K562 (cell line): ENCODE results near the gene OIT3. TPM values are rescaled to one million over a fixed set of nuclear protein-coding genes. Genes with fewer than 3 reads are reported as not detected.
A peak's percentile ranks its signal among the peaks of the same experiment; 100 is the strongest.

ENCODE experiments used
- CREM ChIP-seq: IDR thresholded peaks from 2 replicates; pipeline ENCODE4 v1.6.1; 2014; ENCODE audit warnings: antibody characterized with exemption, low read depth
- E2F3 ChIP-seq: fragments of 250-450 bp; sonication (Bioruptor Pico); IDR thresholded peaks from 2 replicates; pipeline ENCODE4 v1.4.0; 2020; ENCODE audit warnings: mild to moderate bottlenecking
- HCFC1 ChIP-seq: IDR thresholded peaks from 2 replicates; pipeline ENCODE4 v1.6.1; 2012; ENCODE audit warnings: low read depth, low read length, improper control_type of control experiment
- HMG20A ChIP-seq: fragments of 450-650 bp; formaldehyde crosslinking; conservative IDR thresholded peaks from 2 replicates; pipeline ENCODE4 v1.4.0; 2020; ENCODE audit warnings: mild to moderate bottlenecking, mixed read lengths
- HMG20B ChIP-seq: fragments of 250-450 bp; sonication (Bioruptor Pico); IDR thresholded peaks from 2 replicates; pipeline ENCODE4 v1.5.0; 2021; ENCODE audit warnings: mild to moderate bottlenecking
- KAT2B ChIP-seq: IDR thresholded peaks from one replicate; pipeline ENCODE4 v1.6.1; 2012; ENCODE audit warnings: low read depth, mild to moderate bottlenecking, control low read depth, inconsistent platforms, low read length, moderate library complexity
- KLF10 ChIP-seq: fragments of 250-450 bp; sonication (Bioruptor Pico); IDR thresholded peaks from 2 replicates; pipeline ENCODE4 v1.6.1; 2021; ENCODE audit warnings: matching md5 sums
- MCM2 ChIP-seq: fragments of 450-650 bp; IDR thresholded peaks from 2 replicates; pipeline ENCODE4 v1.6.1; 2017; ENCODE audit warnings: low read depth, mild to moderate bottlenecking
- NCOR1 ChIP-seq: fragments of 450-650 bp; IDR thresholded peaks from 2 replicates; pipeline ENCODE4 v1.6.1; 2016; ENCODE audit warnings: mild to moderate bottlenecking, moderate library complexity
- PCBP1 ChIP-seq: fragments of 200-400 bp; formaldehyde crosslinking; IDR thresholded peaks from 2 replicates; pipeline ENCODE4 v1.6.1; 2018; ENCODE audit warnings: mild to moderate bottlenecking, low read depth, low read length; ENCODE audit not compliant: poor library complexity, severe bottlenecking
- PRMT5 ChIP-seq: sonication (generic); formaldehyde crosslinking; IDR thresholded peaks from 2 replicates; pipeline ENCODE4 v1.5.0; 2020; ENCODE audit warnings: missing genetic modification reagents
- RHOXF2B ChIP-seq: fragments of 250-450 bp; sonication (Bioruptor Pico); conservative IDR thresholded peaks from 2 replicates; pipeline ENCODE4 v1.5.1; 2021
- SMAD4 ChIP-seq: fragments of 250-450 bp; sonication (Bioruptor Pico); conservative IDR thresholded peaks from 2 replicates; pipeline ENCODE4 v1.8.0; 2021; ENCODE audit warnings: inconsistent platforms, mild to moderate bottlenecking, moderate library complexity
- SPI1 ChIP-seq: IDR thresholded peaks from 2 replicates; pipeline ENCODE4 v1.6.1; 2011; ENCODE audit warnings: low read depth, low read length, control low read depth, borderline replicate concordance
- TAF15 ChIP-seq: fragments of 200-400 bp; formaldehyde crosslinking; IDR thresholded peaks from 2 replicates; pipeline ENCODE4 v1.6.1; 2017; ENCODE audit warnings: mild to moderate bottlenecking, low read depth, low read length, moderate library complexity
- TAF7 ChIP-seq: fragments of 450-650 bp; IDR thresholded peaks from 2 replicates; pipeline ENCODE4 v1.6.1; 2016; ENCODE audit warnings: missing genetic modification characterization, missing compliant biosample characterization
- TCF3 ChIP-seq: sonication (generic); formaldehyde crosslinking; IDR thresholded peaks from 2 replicates; pipeline ENCODE4 v1.4.0; 2020; ENCODE audit warnings: mild to moderate bottlenecking, missing genetic modification reagents
- ZEB2 ChIP-seq: fragments of 450-650 bp; IDR thresholded peaks from 2 replicates; pipeline ENCODE4 v1.6.1; 2016
- ZNF232 ChIP-seq: sonication (generic); formaldehyde crosslinking; IDR thresholded peaks from 2 replicates; pipeline ENCODE4 v1.8.0; 2022; ENCODE audit warnings: mild to moderate bottlenecking, missing genetic modification reagents
- ZNF584 ChIP-seq: fragments of 200-800 bp; sonication (Bioruptor generic); IDR thresholded peaks from 2 replicates; pipeline ENCODE4 v1.6.1; 2016; ENCODE audit warnings: low read depth, mild to moderate bottlenecking, missing genetic modification characterization, missing compliant biosample characterization
- ZNF764 ChIP-seq: fragments of 250-450 bp; sonication (Bioruptor Pico); IDR thresholded peaks from 2 replicates; pipeline ENCODE4 v1.4.0; 2020; ENCODE audit warnings: low read depth, mild to moderate bottlenecking, moderate library complexity
- polyA plus RNA-seq, 8 experiments: library from polyadenylated mRNA; depleted of rRNA in 4 of 8; stranded (reverse) in 5 of 8; unstranded in 3 of 8; fragments of >200 nt; fragmentation: Nextera tagmentation in 2 of 8; fragmentation: Illumina TruSeq in 1 of 8; extraction: Ambion mirVana in 2 of 8; extraction: Trizol in 1 of 8; gene quantifications; 2 replicates each; pipeline versions ENCODE4 v1.2.1 to v1.2.3, GENCODE V29; 2011 to 2014; ENCODE audit warnings: inconsistent platforms in 1 of 8, missing spikeins in 1 of 8
- total RNA-seq, 7 experiments: library from RNA; depleted of rRNA in 6 of 7; stranded (reverse); fragments of >200 nt in 6 of 7; fragmentation: Illumina TruSeq in 2 of 7; extraction: Trizol in 2 of 7; gene quantifications; 2 replicates each; pipeline versions ENCODE4 v1.2.1 to v1.2.3, GENCODE V29; 2011 to 2021; ENCODE audit warnings: low replicate concordance in 1 of 7
- TF ChIP-seq, protein P1 (sequence below): fragments of 150-350 bp; IDR thresholded peaks from 2 replicates; pipeline ENCODE4 v1.6.1; 2014; ENCODE audit warnings: low read depth, mild to moderate bottlenecking, low read length, borderline replicate concordance
- TF ChIP-seq, protein P2 (sequence below): sonication (generic); formaldehyde crosslinking; IDR thresholded peaks from 2 replicates; pipeline ENCODE4 v1.8.0; 2022; ENCODE audit warnings: missing genetic modification reagents, mild to moderate bottlenecking, borderline replicate concordance
- TF ChIP-seq, protein P3 (sequence below): fragments of 250-450 bp; sonication (Bioruptor Pico); IDR thresholded peaks from 2 replicates; pipeline ENCODE4 v1.5.0; 2021; ENCODE audit warnings: mild to moderate bottlenecking, moderate library complexity

Gene OIT3
- total and polyA plus RNA-seq, 9 of the 15 experiments (the other 6 are each of a cell fraction or from before 2014, with no cell fraction given): not detected

DNA sequence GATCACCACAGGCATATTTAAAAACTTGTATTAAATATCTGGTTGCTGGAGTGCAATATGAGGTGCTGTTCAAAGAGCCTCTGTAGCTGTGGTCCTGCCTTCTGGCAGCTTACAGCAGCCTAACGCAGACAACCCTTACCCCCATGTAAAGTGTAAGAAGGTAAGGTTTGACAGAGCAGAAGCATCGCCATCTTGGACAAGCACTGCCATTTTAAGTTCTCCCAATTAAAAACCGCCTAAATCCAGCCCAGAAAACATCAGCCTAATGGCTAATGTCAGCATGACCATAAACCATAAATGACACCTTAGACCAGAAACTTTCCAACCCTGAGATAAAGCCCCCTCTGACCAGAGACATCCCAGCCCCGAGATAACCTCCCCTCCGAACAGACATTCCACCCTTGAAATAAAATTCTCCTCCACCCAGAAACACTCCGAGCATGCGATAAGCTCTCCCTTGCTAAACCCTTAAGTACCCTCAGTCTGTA, 5.3 kb upstream of the OIT3 start (continued):
- no peak for TF ChIP-seq RHOXF2B (CRISPR knock-in tag)
- TF ChIP-seq TCF3: 0 out of 2 replicates have a peak, but pooled peaks have one; percentile 19
- TF ChIP-seq HMG20A (CRISPR knock-in tag): no peak
- 0 out of 2 replicates have a peak, but pooled peaks have one; percentile 56 for TF ChIP-seq KLF10 (CRISPR knock-in tag)
- peak; percentile 74; the same call in 1 of the 2 replicates for TF ChIP-seq ZNF584 (CRISPR knock-in tag)
- no peak; the same call in 1 of the 2 replicates for TF ChIP-seq E2F3 (CRISPR knock-in tag)
- no peak for TF ChIP-seq PCBP1
- no peak for TF ChIP-seq TAF15
- no peak for TF ChIP-seq PRMT5
- TF ChIP-seq TAF7: peak; percentile 65; the same call in 1 of the 2 replicates
- no peak for TF ChIP-seq CREM
- TF ChIP-seq KAT2B: no peak
- TF ChIP-seq HCFC1: no peak
- TF ChIP-seq, protein P1, sequence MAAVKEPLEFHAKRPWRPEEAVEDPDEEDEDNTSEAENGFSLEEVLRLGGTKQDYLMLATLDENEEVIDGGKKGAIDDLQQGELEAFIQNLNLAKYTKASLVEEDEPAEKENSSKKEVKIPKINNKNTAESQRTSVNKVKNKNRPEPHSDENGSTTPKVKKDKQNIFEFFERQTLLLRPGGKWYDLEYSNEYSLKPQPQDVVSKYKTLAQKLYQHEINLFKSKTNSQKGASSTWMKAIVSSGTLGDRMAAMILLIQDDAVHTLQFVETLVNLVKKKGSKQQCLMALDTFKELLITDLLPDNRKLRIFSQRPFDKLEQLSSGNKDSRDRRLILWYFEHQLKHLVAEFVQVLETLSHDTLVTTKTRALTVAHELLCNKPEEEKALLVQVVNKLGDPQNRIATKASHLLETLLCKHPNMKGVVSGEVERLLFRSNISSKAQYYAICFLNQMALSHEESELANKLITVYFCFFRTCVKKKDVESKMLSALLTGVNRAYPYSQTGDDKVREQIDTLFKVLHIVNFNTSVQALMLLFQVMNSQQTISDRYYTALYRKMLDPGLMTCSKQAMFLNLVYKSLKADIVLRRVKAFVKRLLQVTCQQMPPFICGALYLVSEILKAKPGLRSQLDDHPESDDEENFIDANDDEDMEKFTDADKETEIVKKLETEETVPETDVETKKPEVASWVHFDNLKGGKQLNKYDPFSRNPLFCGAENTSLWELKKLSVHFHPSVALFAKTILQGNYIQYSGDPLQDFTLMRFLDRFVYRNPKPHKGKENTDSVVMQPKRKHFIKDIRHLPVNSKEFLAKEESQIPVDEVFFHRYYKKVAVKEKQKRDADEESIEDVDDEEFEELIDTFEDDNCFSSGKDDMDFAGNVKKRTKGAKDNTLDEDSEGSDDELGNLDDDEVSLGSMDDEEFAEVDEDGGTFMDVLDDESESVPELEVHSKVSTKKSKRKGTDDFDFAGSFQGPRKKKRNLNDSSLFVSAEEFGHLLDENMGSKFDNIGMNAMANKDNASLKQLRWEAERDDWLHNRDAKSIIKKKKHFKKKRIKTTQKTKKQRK: no peak
- no peak for TF ChIP-seq SPI1
- no peak for TF ChIP-seq HMG20B (CRISPR knock-in tag)
- peak; percentile 89 for TF ChIP-seq SMAD4 (CRISPR knock-in tag)
- TF ChIP-seq, protein P2, sequence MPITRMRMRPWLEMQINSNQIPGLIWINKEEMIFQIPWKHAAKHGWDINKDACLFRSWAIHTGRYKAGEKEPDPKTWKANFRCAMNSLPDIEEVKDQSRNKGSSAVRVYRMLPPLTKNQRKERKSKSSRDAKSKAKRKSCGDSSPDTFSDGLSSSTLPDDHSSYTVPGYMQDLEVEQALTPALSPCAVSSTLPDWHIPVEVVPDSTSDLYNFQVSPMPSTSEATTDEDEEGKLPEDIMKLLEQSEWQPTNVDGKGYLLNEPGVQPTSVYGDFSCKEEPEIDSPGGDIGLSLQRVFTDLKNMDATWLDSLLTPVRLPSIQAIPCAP (CRISPR knock-in tag): no peak
- no peak for TF ChIP-seq ZNF232 (CRISPR knock-in tag)
- no peak for TF ChIP-seq ZNF764 (CRISPR knock-in tag)
- TF ChIP-seq NCOR1: peak; percentile 56
- TF ChIP-seq, protein P3, sequence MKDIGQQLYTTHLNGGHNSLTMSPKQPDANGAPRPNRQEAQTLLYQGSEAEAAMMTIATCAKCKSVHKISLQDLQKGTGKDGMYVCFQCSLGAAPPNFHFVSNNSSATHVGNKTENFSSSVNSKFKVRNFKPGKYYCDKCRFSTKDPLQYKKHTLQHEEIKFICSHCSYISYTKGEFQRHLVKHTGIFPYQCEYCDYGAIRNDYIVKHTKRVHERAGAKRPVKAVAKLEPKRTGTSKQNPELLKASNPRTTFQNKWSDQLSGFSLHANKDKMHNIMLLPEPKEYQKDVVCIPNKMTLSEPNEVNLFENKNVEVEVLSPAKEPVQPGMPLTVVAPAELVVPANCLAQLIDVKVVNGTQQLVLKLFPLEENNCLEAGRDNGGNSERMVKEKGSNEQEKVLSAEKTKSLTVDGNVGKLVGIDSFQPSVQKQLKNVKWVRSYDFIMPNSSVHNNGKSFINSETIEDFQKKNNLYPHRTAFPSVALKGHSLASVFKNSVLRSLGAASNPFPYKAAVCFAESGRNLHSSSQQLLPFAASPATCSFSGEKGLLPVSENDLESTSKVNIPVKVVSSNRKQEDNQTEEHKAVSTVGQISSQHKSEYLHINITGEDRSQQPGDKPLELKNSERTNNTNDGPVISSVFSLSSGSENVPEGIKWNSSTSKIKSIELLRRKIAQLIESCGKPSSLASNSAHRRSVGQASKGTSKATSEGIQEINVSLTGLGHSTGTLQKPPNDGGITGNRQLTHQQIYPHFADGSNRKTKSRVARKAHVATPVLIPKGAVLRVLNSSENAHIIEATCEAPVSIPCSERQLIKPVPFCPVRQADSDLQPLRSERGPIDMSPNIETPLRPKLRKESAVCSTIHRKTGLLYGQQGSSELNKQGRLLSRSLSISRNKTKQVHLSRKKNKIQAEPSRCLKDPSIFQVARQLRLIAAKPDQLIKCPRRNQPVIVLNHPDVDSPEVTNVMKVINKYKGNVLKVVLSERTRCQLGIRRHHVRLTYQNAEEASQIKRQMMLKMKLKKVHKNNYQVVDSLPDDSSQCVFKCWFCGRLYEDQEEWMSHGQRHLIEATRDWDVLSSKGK (CRISPR knock-in tag): no peak
- TF ChIP-seq MCM2: no peak
- TF ChIP-seq ZEB2: no peak
